Heart left ventricle (tissue), 13 donors: ENCODE measurements around the gene SNX9.

Experiments
- CTCF ChIP-seq, 12 donors: fragments of 200-600 bp; sonication (generic) in 4 of 12; IDR thresholded peaks; one replicate each; pipeline versions ENCODE4 v1.5.0 to v1.8.0; 2018 to 2022; ENCODE audit warnings: antibody characterized with exemption in 12 of 12, mild to moderate bottlenecking in 5 of 12
- POLR2A ChIP-seq, 2 donors: fragments of 450-650 bp; IDR thresholded peaks; one replicate each; pipeline ENCODE4 v1.6.1; 2017; ENCODE audit warnings: antibody characterized with exemption in 2 of 2, mild to moderate bottlenecking in 2 of 2, moderate library complexity in 2 of 2
- donor health status: ischemic (EF 13 %, LVEDD 7.1; RV severe dilation, severe dysfunction).
- donor health status: DM: no; HTN: yes; CAD: no.
- donor health status: DM: no; HTN: no; CAD: no.
- donor health status: ischemic (EF 25% LVEDD 6.9; RV normal size, moderate dysfunction).
- donor health status: ischemic (EF 25% LVEDD 5.7; RV mildly dilated, moderate dysfunction).
- donor health status: ischemic (EF 35%, LVEDD 5.7; RV mildly dilated, moderate dysfunction).
- donor health status: nonischemic (EF 11% LVEDD 7.7; RV severe dilation, severe dysfunction).
- donor health status: DM: yes; HTN: yes; CAD: no.
- donor health status: PGD.
- donor health status: ischemic (EF 29% LVEDD 5.4; RV normal size, mild dysfunction).
- donor health status: nonischemic (EF 23%, LVEDD 6.1; RV moderate dilation, normal function).

- TF ChIP-seq CTCF (IDR thresholded peaks at IDR 0.05) (no peak), POLR2A (IDR thresholded peaks at IDR 0.05) (no peak)
Measured at GRCh38 chr6:157953580-157954091, 130.6 kb downstream of the SNX9 start.
